GM18909 (cell line): ENCODE measurements around the gene MGST3.
A peak's percentile ranks its signal among the peaks of the same experiment; 100 is the strongest.
"Not testable (repeated sequence)": the region's sequence is repeated elsewhere in the genome, so short reads cannot be mapped to it uniquely, and the experiment has no call there.

Source experiments
- ATAC-seq: cut with Tn5 transposase; IDR thresholded peaks from one replicate; pipeline ENCODE4 v1.9.1; 2021; ENCODE audit warnings: mild to moderate bottlenecking; ENCODE audit not compliant: unreplicated experiment, poor library complexity

Gene MGST3

GRCh38 chr1:165628147-165628822 lies 2.7 kb upstream of the MGST3 start:
- ATAC-seq = no peak

- no peak for ATAC-seq
Measured at GRCh38 chr1:165629151-165629550, 1.9 kb upstream of the MGST3 start.

DNA sequence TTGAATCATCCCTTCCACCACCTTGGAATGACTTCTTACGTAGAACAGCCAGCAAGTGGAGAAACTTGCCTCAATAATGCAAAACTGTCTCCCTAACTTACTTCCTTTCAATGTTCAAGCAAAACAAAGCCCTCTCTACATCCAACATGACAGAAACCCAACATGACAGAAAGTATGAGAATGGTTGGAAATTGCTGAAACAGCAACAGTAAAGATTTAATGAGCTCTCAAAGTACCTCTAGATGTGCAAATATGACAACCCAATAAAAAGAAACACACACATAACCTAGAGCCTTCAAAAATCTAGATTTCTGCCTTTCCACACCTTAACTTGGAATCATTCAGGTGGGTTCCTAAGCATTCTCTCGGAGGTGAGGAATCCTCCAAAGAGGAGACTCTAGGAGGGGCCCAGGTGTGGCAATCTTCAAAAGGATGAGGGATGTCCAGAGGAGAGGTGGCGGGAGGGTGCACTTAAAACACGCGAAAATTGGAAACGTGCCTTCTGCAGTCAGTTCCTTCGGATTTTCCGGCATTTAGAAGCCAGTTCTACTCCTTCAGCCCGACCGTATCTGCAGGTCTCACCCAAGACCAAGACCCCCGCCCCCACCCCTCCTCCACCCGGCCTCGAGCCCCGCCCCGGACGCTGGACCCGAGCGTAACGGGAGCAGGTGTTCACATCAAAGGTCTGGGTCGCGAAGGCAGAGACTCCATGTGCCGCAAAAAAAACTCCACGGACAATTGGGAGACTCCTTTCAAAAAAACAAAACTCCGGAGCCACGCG lies 996 bp upstream of the MGST3 start:
- ATAC-seq = no peak

DNA sequence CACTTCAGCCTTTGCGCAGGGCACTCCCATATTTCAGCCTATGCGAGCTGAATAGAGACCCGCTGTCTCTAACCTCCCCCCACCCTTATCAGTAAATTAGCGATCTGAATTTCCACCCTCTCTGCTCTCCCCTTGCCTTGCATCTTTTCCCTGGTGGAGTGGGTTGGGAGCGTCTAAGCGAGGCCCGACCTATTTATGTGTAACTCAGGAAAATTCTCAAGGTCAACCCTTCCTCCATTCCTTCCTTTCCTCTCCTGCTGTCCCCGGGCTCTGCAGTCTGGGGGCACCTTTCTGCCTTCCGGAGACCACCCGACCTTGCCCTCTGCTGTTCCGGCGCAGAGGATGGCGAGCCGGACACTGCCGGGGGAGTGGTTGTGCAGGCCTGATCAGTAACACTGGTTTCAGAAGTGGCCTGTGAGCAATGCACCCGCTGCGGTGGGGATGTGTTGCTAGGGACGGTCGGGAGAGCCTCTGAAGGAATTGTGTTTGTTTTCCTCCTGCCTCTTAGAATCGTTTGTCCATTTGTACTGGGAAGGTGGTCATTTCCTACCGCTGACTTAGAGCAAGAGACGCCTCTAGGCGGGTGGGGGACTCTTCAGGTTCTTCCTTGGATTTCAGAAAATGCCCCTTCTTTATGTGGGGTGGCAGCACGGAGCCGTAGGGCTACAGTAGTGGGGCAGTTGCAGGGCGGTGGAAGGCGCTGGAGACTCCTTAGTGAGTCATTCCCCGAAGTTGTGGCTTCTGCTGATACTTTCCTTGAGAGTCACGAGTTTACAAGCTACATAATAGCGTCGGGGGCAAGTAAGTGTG lies 513 bp downstream of the MGST3 start:
- peak; percentile 44 for ATAC-seq

DNA sequence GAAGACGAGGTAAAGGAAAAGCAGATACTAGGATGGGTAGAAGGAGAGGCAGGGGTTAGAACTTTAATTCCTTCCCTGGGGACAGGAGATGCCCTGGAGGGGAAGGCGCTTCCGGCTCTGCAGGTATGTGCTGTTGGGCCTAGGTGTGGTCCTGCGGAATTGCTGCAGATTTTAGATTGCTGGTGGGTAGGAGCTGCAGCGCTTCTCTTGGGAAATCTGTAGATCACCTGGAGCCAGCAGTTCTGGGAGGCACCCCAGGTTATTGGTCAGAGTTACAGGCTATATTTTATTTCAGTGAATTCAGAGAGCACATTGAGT lies 1.1 kb downstream of the MGST3 start:
- no peak for ATAC-seq

- no peak for ATAC-seq
Measured at GRCh38 chr1:165632491-165632890, 1.5 kb downstream of the MGST3 start.

- ATAC-seq = no peak
Measured at GRCh38 chr1:165633614-165634013, 2.6 kb downstream of the MGST3 start.

DNA sequence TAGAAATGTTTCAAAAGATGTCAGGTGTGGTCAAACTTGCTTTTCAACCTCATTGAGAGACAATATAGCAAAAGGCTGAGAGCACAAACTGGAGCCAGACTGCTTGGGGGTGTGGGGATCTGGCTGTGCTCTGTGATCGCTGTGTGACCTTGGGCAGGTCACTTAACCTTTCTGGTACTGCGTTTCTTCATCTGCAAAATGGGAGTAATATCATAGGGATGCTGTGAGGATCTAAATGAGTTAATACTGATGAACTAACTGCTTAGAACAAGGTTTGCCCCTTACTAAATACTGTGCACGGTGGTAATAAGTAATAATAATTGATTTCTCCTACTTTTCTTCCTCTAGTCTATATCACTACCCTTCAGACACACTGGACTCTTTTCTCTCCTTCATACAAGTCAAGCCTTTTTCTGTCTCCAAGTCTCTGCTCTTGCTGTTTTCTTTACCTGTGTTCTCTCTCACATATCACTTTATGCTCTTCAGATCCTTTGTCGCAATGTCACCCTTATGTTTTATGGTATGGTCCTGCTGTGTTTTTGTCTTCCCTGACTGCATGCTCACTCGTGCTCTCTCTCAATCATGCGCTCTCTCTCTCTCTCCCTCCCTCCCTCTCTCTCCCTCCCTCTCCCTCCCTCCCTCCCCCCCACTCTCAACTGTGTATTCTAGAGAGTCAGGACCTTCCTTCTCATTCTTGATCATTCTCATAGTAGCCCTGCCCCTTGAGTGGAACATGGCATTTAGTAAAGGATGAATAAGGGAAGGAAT lies 3.3 kb downstream of the MGST3 start:
- no peak for ATAC-seq

DNA sequence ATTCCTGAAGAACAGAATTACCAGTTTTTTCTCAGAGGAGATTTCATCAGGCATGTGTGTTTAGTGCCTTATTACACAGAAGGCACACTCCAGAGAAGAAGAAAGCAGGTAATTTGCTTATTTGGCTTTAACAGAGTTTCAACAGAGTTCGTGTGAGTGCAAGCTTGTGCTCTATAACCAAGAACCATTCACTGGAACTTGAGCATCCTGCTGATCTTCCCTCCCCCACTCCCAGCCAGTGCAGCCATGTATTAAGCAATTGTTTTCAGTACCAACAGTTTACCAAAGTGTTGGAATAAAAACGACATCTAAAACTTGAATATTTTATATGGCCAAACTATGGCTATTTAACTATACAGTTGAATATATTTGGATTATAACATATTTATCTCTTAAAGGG lies 4.3 kb downstream of the MGST3 start:
- no peak for ATAC-seq

DNA sequence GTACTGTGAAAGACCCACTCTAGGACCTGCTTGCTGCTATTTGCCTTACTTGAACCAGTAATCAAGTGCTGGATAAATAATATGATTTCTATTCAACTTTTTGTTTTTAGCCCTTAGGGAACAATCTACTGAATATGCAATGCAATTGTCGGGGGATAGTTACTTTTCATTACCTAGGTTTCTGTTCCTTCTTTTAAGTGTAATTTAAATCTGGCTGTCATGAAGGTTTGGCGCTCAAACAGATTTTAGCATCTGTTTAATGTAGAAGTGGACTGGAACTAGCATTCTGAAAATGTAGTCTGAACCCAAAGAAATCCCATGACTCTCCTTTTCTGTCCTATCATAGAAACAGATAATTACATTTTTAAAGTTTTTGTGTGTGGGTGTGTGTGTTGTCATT lies 4.8 kb downstream of the MGST3 start:
- ATAC-seq = no peak

GRCh38 chr1:165637427-165637826 lies 6.4 kb downstream of the MGST3 start:
- no peak for ATAC-seq

DNA sequence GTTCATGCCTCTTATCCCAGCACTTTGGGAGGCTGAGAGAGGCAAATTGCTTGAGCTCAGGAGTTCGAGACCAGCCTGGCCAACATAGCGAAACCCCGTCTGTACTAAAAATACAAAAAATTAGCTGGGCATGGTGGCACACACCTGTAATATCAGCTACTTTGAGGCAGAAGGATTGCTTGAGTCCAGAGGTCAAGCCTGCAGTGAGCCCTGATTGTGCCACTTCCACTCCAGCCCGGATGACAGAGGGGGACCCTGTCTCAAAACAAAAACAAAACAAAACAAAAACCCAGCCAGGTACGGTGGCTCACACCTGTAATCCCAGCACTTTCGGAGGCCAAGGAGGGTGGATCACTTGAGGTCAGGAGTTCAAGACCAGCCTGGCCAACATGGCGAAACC lies 7.2 kb downstream of the MGST3 start:
- not testable (repeated sequence) for ATAC-seq

DNA sequence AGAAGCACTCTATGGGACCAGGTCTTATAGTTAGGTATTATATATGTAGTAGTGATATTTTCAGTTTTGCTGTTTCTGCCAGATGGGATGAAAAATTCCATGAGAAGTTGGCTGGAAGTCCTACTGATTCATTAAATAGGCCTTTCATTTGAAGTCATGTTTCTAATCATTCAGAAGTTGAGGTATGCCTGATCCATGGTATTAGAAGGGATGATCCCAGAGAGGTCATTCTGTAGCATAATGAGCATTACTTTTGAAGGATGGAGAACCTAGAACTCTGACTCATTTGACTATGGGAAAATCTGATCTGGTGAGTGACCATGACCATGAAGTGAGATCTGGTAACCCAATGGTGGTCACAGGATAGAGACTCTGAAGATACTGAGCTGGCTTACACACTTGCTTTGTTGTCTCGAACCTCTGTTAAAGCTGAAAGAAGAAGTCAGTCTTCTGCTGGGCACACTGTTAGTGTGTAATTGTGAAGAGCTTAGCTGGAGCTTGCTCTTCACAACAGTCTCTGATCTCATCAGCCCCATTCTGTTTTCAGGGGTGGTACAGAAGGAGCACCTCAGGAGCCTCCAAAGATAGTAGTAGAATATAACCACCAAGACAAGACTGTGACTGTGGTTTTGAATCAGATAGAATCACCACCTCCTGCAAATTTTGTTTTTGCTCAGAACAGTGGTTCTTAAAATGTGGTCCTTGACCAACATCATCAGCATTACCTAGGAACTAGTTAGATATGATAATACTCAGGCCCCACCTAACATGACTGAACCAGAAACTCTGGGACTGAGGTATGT lies 9.0 kb downstream of the MGST3 start:
- ATAC-seq = peak; percentile 34

- no peak for ATAC-seq
Measured at GRCh38 chr1:165641231-165641987, 10.4 kb downstream of the MGST3 start.

- no peak for ATAC-seq
Measured at GRCh38 chr1:165644064-165644735, 13.2 kb downstream of the MGST3 start.

- peak; percentile 66 for ATAC-seq
Measured at GRCh38 chr1:165645654-165646366, 14.8 kb downstream of the MGST3 start.

- no peak for ATAC-seq
Measured at GRCh38 chr1:165647517-165647916, 16.5 kb downstream of the MGST3 start.

GRCh38 chr1:165647970-165648369 lies 16.9 kb downstream of the MGST3 start:
- ATAC-seq = no peak
